ENCODE data around the gene G6PC1. TPM values are rescaled to one million over a fixed set of nuclear protein-coding genes. Genes with fewer than 3 reads are reported as not detected.

G6PC1 gene
- total and polyA plus RNA-seq, 2 donors (not counting 1 experiment from before 2014, with no cell fraction given), result not detected

DNA sequence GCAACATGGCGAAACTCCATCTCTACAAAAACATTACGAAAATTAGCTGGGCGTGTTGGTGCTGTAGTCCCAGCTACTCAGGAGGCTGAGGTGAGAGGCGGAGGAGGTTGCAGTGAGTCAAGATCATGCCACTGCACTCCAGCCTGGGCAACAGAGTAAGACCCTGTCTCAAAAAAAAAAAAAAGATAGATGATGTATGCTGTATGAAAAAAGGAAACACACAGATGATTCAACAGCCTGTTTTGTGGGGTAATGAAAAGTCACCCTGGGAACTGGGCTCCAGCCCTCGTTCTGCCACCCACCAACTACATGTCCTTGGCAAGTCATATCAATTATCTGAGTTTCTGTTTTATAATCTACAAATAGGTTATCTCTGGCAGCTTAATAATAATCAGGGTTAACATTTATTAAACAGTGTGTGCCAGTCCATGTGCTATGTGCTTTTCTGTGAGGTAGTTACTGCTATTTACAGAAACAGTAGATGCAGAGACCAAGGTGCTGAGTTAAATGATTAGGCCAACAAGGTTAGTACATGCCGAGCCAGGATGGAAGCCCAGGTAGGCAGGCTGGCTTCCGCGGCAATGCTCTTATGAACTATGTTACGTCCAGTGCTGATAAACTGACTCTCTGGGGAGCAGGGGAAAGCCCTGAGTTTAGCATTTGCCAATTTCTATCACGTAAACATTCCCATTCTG, 1.1 kb downstream of the G6PC1 start:
- WGBS (ENCODE audit: insufficient coverage), result 98% methylated on average over 4 of the region's 10 CpGs
- Mint-ChIP-seq H3K27me3 (peaks cover 20% of the 10 kb centered on the region), H3K27ac (no peak overlapping the region), H3K9me3 (ENCODE audit: insufficient read depth) (no peaks in the 10 kb centered on the region), H3K4me3 (no peak overlapping the region), H3K4me1 (peaks cover under 1% of the 10 kb centered on the region)
- ChIA-PET POLR2A (no interaction called here), CTCF (no interaction called here)
- TF ChIP-seq EZH2 (IDR thresholded peaks at IDR 0.05; ENCODE audit: borderline replicate concordance, insufficient read depth, low read depth, low read length, poor library complexity, severe bottlenecking), result no peak
- no peak for TF ChIP-seq CTCF (IDR thresholded peaks at IDR 0.05)
- Histone ChIP-seq H3K27ac (ENCODE audit: low read length in 2 of 2) (no peak overlapping the region), H3K9ac (ENCODE audit: low read length) (no peak overlapping the region), H2AFZ (ENCODE audit: insufficient read depth, low read depth, low read length, poor library complexity, severe bottlenecking) (no peak overlapping the region), H3K4me3 (ENCODE audit: control extremely low read depth in 1 of 5, extremely low read depth in 1 of 5, insufficient read depth in 1 of 5, low read depth in 2 of 5, low read length in 4 of 5) (no peak overlapping the region), H3K9me3 (ENCODE audit: control extremely low read depth in 1 of 3, control insufficient read depth in 2 of 3, insufficient read depth in 1 of 3, low read length in 2 of 3) (no peaks in the 10 kb centered on the region), H3K27me3 (replicated peaks in 1 of 4; ENCODE audit: control extremely low read depth in 1 of 4, control insufficient read depth in 3 of 4, insufficient read depth in 4 of 4, low read length in 3 of 4) (peaks cover 0 to 8% (median 2%) of the 10 kb centered on the region in 4 experiments), H3K4me1 (ENCODE audit: control insufficient read depth in 2 of 2, insufficient read depth in 2 of 2, low read length in 2 of 2) (no peaks in the 10 kb centered on the region), H3K79me2 (ENCODE audit: control insufficient read depth, insufficient read depth, low read length) (no peaks in the 10 kb centered on the region), H3K4me2 (replicated peaks; ENCODE audit: low read depth, low read length, poor library complexity, severe bottlenecking) (no peak overlapping the region), H4K20me1 (ENCODE audit: control insufficient read depth, insufficient read depth, low read length, poor library complexity, severe bottlenecking) (no peaks in the 10 kb centered on the region), H3K36me3 (replicated peaks in 1 of 2; ENCODE audit: control extremely low read depth in 1 of 2, control insufficient read depth in 1 of 2, extremely low read depth in 1 of 2, insufficient read depth in 2 of 2, low read length in 1 of 2) (no peaks in the 10 kb centered on the region)
- ATAC-seq (ENCODE audit: low read depth), result no peak
- intact Hi-C loops (cut with micrococcal nuclease), result no loop called here
- no peak for DNase-seq

DNA sequence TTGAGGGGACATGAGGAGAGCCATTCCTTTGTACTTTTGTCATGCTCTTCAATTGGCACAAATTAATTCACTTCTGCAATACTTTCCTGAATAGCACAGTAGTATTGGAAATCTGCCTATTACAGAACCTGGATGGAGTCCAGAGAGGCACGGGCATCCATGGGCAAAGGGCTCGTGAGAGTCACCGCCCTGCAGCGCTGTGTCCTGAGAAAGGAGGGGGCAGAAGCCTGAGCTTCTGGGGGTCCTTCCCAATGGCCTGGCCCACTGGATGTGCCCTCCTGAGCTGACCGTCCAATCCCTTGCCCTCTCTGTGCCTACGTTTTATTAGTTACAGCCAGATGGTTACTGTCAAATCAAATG, 3.5 kb downstream of the G6PC1 start:
- no peak overlapping the region for H3K4me3 Mint-ChIP-seq
- H3K27me3 Mint-ChIP-seq, result peaks cover 10% of the 10 kb centered on the region
- TF ChIP-seq CTCF (IDR thresholded peaks at IDR 0.05) (no peak), EZH2 (IDR thresholded peaks at IDR 0.05; ENCODE audit: borderline replicate concordance, insufficient read depth, low read depth, low read length, poor library complexity, severe bottlenecking) (no peak)
- intact Hi-C loops (cut with micrococcal nuclease), result no loop called here
- H3K9ac ChIP-seq (ENCODE audit: low read length), result no peak overlapping the region
- no peak overlapping the region for H3K4me2 ChIP-seq (replicated peaks; ENCODE audit: low read depth, low read length, poor library complexity, severe bottlenecking)
- no peaks in the 10 kb centered on the region for H4K20me1 ChIP-seq (ENCODE audit: control insufficient read depth, insufficient read depth, low read length, poor library complexity, severe bottlenecking)
- H3K27ac Mint-ChIP-seq, result no peak overlapping the region
- DNase-seq (no peak), ATAC-seq (ENCODE audit: low read depth) (no peak)
- H3K27ac ChIP-seq (ENCODE audit: low read length in 2 of 2), result no peak overlapping the region
- no peak overlapping the region for H2AFZ ChIP-seq (ENCODE audit: insufficient read depth, low read depth, low read length, poor library complexity, severe bottlenecking)
- H3K36me3 ChIP-seq (replicated peaks in 1 of 2; ENCODE audit: control extremely low read depth in 1 of 2, control insufficient read depth in 1 of 2, extremely low read depth in 1 of 2, insufficient read depth in 2 of 2, low read length in 1 of 2), result no peaks in the 10 kb centered on the region
- ChIA-PET POLR2A (no interaction called here), CTCF (no interaction called here)
- no peaks in the 10 kb centered on the region for H3K9me3 ChIP-seq (ENCODE audit: control extremely low read depth in 1 of 3, control insufficient read depth in 2 of 3, insufficient read depth in 1 of 3, low read length in 2 of 3)
- H3K9me3 Mint-ChIP-seq (ENCODE audit: insufficient read depth), result no peaks in the 10 kb centered on the region
- H3K4me1 Mint-ChIP-seq, result peaks cover 11% of the 10 kb centered on the region
- no peaks in the 10 kb centered on the region for H3K27me3 ChIP-seq (replicated peaks in 1 of 4; ENCODE audit: control extremely low read depth in 1 of 4, control insufficient read depth in 3 of 4, insufficient read depth in 4 of 4, low read length in 3 of 4)
- peaks cover 9 to 15% of the 10 kb centered on the region in 2 donors for H3K4me1 ChIP-seq (ENCODE audit: control insufficient read depth in 2 of 2, insufficient read depth in 2 of 2, low read length in 2 of 2)
- H3K4me3 ChIP-seq (ENCODE audit: control extremely low read depth in 1 of 5, extremely low read depth in 1 of 5, insufficient read depth in 1 of 5, low read depth in 2 of 5, low read length in 4 of 5), result no peak overlapping the region
- no peaks in the 10 kb centered on the region for H3K79me2 ChIP-seq (ENCODE audit: control insufficient read depth, insufficient read depth, low read length)
- WGBS (ENCODE audit: insufficient coverage), result 96% methylated on average over 5 of the region's 6 CpGs
